Muscle of leg (tissue), 11 donors: ENCODE data around the gene HERC6. TPM values are rescaled to one million over a fixed set of nuclear protein-coding genes. Genes with fewer than 3 reads are reported as not detected.
A peak's percentile ranks its signal among the peaks of the same experiment; 100 is the strongest.

Experiments used
- DNase-seq: peaks from one replicate; pipeline ENCODE4 v3.0.0; 2013
- H3K27ac ChIP-seq: one replicate; pipeline ENCODE4 v1.5.1; 2013; ENCODE audit warnings: mild to moderate bottlenecking, low read length, control low read depth
- H3K27me3 ChIP-seq: one replicate; pipeline ENCODE4 v1.6.1; 2013; ENCODE audit warnings: low read length; ENCODE audit not compliant: control insufficient read depth, insufficient read depth
- H3K36me3 ChIP-seq: one replicate; pipeline ENCODE4 v1.6.1; 2013; ENCODE audit warnings: low read length; ENCODE audit not compliant: control insufficient read depth, insufficient read depth
- H3K4me1 ChIP-seq: one replicate; pipeline ENCODE4 v1.6.1; 2013; ENCODE audit warnings: low read length; ENCODE audit not compliant: control insufficient read depth, insufficient read depth
- H3K4me3 ChIP-seq: one replicate; pipeline ENCODE4 v1.5.1; 2013; ENCODE audit warnings: low read length, control low read depth
- H3K9me3 ChIP-seq: replicated peaks from 2 replicates; pipeline ENCODE4 v1.6.1; 2013; ENCODE audit warnings: low read depth, low read length; ENCODE audit not compliant: control insufficient read depth
- WGBS: methylation state at CpG from one replicate; pipeline ENCODE4 v1.1.5; 2013; ENCODE audit warnings: missing lambda C conversion rate; ENCODE audit not compliant: insufficient coverage; 5-methylcytosine and 5-hydroxymethylcytosine counted together
- polyA plus RNA-seq, 8 donors: library from polyadenylated mRNA; unstranded; fragments of 120-200 nt; gene quantifications; one replicate each; pipeline versions ENCODE4 v1.2.1 to v1.2.3, GENCODE V29; 2013; ENCODE audit warnings: inconsistent platforms in 1 of 8, low replicate concordance in 1 of 8; ENCODE audit not compliant: insufficient read length in 8 of 8, insufficient read depth in 1 of 8
- total RNA-seq: library from RNA; stranded (reverse); fragments of 120-200 nt; gene quantifications from one replicate; pipeline ENCODE4 v1.2.4, GENCODE V29; 2013

Gene HERC6
- total and polyA plus RNA-seq, 9 donors, result 0.77 to 2.3 (median 1.3) TPM

DNA sequence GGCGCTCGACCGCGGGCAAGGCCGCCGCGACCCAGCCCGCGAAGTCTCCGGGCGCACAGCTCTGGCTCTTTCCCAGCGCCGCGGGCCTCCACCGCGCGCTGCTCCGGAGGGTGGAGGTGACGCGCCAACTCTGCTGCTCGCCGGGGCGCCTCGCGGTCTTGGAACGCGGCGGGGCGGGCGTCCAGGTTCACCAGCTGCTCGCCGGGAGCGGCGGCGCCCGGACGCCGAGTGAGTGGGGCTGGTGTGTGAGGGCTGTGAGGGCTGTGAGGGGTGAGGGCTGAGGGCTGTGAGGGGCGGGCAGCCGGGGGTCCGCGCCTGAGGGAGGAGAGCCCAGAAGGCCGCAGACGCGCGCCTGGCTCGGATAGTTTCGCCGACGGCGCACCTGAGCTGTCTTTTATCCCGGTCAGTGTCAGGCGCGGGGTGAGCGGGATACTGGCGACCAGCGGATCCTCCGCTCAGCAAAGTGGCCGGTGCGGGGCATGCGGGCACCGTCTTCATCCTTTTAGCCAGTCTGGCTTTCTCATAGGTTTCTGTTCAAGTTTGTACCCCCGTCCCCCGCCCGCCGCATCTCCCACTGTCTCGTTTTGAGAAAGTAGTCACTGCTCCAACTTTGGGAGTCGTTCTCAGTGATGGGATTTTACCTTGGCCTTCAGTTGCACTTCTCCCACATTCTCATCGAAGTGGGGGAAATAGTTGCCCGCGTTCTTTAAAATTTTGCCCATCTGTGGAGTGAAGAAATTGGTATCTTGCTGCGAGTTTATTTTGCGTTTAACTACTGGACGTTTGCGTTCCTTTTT, 78.9 kb downstream of the HERC6 start:
- WGBS, result 2% methylated on average over 68 of the region's 75 CpGs
- Histone ChIP-seq H3K4me1 (peaks cover 4% of the 10 kb centered on the region), H3K36me3 (no peaks in the 10 kb centered on the region), H3K4me3 (peak overlapping the region; percentile 54), H3K9me3 (no peaks in the 10 kb centered on the region), H3K27ac (peak overlapping the region; percentile 73), H3K27me3 (peaks cover 16% of the 10 kb centered on the region)
- peak; percentile 44 for DNase-seq

DNA sequence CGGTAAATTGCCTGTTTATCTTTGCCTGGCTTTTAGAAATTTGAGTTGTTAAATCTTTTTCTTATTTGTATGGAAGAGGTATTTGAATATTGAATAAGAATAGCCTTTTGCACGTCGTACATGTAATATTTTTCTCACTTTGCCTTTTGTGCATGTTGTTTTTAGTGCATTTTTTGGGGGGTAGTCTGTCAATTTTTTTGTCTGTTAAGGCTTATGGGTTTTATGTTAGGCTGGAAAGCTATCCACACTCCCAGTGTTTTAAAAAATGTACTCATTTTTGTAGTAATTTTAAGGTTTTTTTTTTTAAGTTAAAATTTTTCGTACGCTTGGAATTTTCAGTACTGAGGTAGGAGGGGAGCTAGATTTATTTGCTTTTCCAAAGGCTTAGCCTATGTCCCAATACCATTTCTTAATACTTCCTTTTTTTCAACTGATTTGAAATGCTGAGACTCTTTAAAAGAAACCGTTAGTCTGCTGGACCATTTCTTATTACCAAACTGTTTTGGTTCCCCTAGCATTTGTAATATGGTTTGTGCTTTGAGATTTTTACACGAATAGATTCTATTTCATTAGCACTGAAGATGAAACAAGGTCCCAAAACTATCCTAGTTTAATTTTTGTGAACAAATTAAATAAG, 79.6 kb downstream of the HERC6 start:
- Histone ChIP-seq H3K4me1 (peaks cover 4% of the 10 kb centered on the region), H3K36me3 (no peaks in the 10 kb centered on the region), H3K9me3 (no peaks in the 10 kb centered on the region), H3K27me3 (peaks cover 16% of the 10 kb centered on the region), H3K4me3 (peak overlapping the region; percentile 54), H3K27ac (no peak overlapping the region)
- peak; percentile 14 for DNase-seq
- WGBS, result no CpG with 5 or more reads among the region's 7 CpGs

GRCh38 chr4:88465653-88466192, 87.1 kb downstream of the HERC6 start:
- no CpG with 5 or more reads among the region's 1 CpG for WGBS
- H3K36me3 ChIP-seq, result peaks cover 13% of the 10 kb centered on the region

DNA sequence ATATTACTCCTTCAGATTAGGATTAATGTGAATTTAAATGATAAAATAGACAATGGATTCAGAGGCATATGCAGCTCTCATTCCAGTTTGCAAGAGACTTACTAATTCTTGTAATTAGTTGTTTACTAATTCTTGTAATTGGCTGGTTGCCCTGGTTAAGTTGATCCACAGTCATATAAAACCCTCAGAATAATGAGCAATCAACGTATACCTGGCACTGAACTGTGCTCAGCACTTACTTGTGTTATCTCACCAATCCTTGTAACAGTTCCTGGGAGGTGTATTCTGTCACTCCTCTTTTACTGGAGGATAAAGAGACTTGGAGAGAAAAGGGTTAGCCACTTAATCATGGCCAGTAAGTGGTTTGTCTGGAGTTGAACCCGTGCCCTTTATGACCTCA, 88.7 kb downstream of the HERC6 start:
- no CpG with 5 or more reads among the region's 2 CpGs for WGBS
- no peak for DNase-seq
- peaks cover 13% of the 10 kb centered on the region for H3K36me3 ChIP-seq
- H3K9me3 ChIP-seq, result no peaks in the 10 kb centered on the region
- no peak overlapping the region for H3K27ac ChIP-seq
- no peaks in the 10 kb centered on the region for H3K27me3 ChIP-seq
- no peak overlapping the region for H3K4me3 ChIP-seq
- no peaks in the 10 kb centered on the region for H3K4me1 ChIP-seq

More at GRCh38 chr4:88465653-88466192, 87.1 kb downstream of the HERC6 start:
- Histone ChIP-seq H3K4me3 (no peak overlapping the region), H3K9me3 (no peaks in the 10 kb centered on the region), H3K4me1 (no peaks in the 10 kb centered on the region), H3K27ac (no peak overlapping the region), H3K27me3 (no peaks in the 10 kb centered on the region)
- no peak for DNase-seq

- no peak overlapping the region for H3K4me3 ChIP-seq
- WGBS, result no CpG with 5 or more reads among the region's 5 CpGs
- H3K9me3 ChIP-seq, result no peaks in the 10 kb centered on the region
- H3K27ac ChIP-seq, result no peak overlapping the region
- DNase-seq, result no peak
- H3K27me3 ChIP-seq, result no peaks in the 10 kb centered on the region
- H3K4me1 ChIP-seq, result no peaks in the 10 kb centered on the region
- no peaks in the 10 kb centered on the region for H3K36me3 ChIP-seq
These were observed 98.7 kb downstream of the HERC6 start for GRCh38 chr4:88477229-88477860.

- Histone ChIP-seq H3K4me3 (no peak overlapping the region), H3K27me3 (no peaks in the 10 kb centered on the region), H3K9me3 (no peaks in the 10 kb centered on the region), H3K27ac (no peak overlapping the region), H3K36me3 (no peaks in the 10 kb centered on the region), H3K4me1 (no peaks in the 10 kb centered on the region)
- no CpG with 5 or more reads among the region's 2 CpGs for WGBS
- DNase-seq, result no peak
These were observed 99.6 kb downstream of the HERC6 start for GRCh38 chr4:88478247-88478646.

- no peaks in the 10 kb centered on the region for H3K9me3 ChIP-seq
- H3K4me3 ChIP-seq, result no peak overlapping the region
- no peaks in the 10 kb centered on the region for H3K4me1 ChIP-seq
- H3K27ac ChIP-seq, result no peak overlapping the region
- H3K27me3 ChIP-seq, result no peaks in the 10 kb centered on the region
- DNase-seq, result no peak
- WGBS, result no CpG with 5 or more reads among the region's 1 CpG
- H3K36me3 ChIP-seq, result no peaks in the 10 kb centered on the region
These were observed 102.9 kb downstream of the HERC6 start for GRCh38 chr4:88481537-88481936.

GRCh38 chr4:88489100-88489761, 110.6 kb downstream of the HERC6 start:
- DNase-seq, result no peak
- H3K4me3 ChIP-seq, result no peak overlapping the region
- peaks cover 2% of the 10 kb centered on the region for H3K36me3 ChIP-seq
- no peaks in the 10 kb centered on the region for H3K9me3 ChIP-seq
- H3K27me3 ChIP-seq, result no peaks in the 10 kb centered on the region
- no peaks in the 10 kb centered on the region for H3K4me1 ChIP-seq
- WGBS, result 64% methylated on average over 2 of the region's 4 CpGs
- H3K27ac ChIP-seq, result no peak overlapping the region
